Umbilical cord (tissue), 2 donors: Measurements from ENCODE around the gene CES2. TPM values are rescaled to one million over a fixed set of nuclear protein-coding genes. Genes with fewer than 3 reads are reported as not detected.
A peak's percentile ranks its signal among the peaks of the same experiment; 100 is the strongest.
"Not testable (repeated sequence)": the region's sequence is repeated elsewhere in the genome, so short reads cannot be mapped to it uniquely, and the experiment has no call there.

Source experiments
- DNase-seq: peaks from one replicate; pipeline ENCODE4 v3.0.0-alpha.2; 2015; ENCODE audit warnings: low spot score
- total RNA-seq: library from RNA; depleted of rRNA; stranded (reverse); fragments of >200 nt; gene quantifications from one replicate; pipeline ENCODE4 v1.2.3, GENCODE V29; 2014; ENCODE audit warnings: low replicate concordance; ENCODE audit not compliant: insufficient read depth

Gene CES2, protein sequence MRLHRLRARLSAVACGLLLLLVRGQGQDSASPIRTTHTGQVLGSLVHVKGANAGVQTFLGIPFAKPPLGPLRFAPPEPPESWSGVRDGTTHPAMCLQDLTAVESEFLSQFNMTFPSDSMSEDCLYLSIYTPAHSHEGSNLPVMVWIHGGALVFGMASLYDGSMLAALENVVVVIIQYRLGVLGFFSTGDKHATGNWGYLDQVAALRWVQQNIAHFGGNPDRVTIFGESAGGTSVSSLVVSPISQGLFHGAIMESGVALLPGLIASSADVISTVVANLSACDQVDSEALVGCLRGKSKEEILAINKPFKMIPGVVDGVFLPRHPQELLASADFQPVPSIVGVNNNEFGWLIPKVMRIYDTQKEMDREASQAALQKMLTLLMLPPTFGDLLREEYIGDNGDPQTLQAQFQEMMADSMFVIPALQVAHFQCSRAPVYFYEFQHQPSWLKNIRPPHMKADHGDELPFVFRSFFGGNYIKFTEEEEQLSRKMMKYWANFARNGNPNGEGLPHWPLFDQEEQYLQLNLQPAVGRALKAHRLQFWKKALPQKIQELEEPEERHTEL
- 53.7 TPM for total RNA-seq

DNA sequence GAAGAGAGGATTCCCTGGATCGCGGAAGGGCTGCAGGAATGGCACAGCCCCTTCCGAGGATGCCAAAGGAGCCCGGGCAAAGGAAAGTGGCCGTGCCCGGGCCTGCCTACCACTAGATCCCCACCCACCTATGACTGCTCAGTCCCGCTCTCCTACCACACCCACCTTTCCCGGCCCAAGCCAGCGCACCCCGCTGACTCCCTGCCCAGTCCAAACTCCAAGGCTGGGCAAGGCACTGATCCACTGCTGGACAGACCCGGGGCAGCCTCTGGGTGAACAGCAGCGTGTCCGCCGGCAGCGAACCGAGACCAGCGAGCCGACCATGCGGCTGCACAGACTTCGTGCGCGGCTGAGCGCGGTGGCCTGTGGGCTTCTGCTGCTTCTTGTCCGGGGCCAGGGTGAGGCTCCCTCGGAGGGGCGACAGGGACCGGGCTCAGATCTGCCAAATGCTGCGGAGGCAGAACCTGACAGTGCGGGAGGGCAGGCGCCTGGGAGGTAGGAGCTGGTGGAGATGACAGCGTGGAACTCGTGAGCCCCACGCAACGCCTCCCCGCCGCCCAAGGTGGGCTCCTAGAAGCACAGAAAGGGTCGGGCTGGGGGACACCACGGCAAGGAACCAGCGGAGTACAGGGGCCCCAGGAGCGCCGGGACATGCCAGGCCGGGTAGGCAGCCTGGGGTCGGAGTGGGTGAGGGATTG, at the start of gene CES2:
Gene CES2, plus strand, starts transcription at position 203 of the 698 bp plus-strand sequence. Its CDS starts 120 bp downstream, at position 323.
- peak; percentile 33 for DNase-seq

DNA sequence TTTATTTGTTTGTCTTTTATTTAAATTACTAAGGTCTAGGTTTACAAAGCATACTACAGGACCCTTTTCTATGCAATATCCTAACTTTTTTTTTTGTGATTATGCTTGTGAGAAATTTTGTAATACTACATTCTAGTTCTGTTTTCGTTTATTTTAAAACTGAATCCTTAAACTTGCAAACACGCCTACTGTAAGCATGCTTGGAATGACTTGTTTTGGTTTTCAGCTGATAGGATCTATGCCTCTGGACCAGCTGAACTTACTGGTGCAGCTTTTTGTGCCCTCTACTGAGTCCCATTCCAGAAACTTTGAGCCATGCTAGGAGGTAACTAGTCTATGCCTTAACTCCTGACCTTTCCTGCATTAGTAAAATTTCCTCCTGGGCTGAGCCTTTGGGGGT, 49.0 kb upstream of the CES2 start:
- no peak for DNase-seq

DNA sequence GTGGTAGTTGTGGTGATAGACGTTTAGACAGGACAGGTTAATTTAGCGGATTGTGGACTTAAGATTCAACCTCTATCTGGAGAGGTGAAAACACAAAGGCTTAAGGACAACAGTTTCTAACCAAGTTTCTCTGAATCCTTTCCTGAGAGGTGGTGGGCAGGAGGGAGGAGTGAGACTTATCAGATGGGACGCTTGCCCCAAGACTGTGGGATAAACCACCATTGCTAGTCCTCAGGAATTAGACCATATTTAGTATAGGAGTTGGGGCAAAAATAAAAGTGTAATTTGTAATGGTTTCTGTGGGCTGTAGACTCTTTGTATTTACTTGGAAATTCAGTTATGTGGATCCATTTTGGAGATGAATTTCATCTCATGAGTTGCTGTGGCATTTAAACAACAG, 48.4 kb upstream of the CES2 start:
- no peak for DNase-seq

DNA sequence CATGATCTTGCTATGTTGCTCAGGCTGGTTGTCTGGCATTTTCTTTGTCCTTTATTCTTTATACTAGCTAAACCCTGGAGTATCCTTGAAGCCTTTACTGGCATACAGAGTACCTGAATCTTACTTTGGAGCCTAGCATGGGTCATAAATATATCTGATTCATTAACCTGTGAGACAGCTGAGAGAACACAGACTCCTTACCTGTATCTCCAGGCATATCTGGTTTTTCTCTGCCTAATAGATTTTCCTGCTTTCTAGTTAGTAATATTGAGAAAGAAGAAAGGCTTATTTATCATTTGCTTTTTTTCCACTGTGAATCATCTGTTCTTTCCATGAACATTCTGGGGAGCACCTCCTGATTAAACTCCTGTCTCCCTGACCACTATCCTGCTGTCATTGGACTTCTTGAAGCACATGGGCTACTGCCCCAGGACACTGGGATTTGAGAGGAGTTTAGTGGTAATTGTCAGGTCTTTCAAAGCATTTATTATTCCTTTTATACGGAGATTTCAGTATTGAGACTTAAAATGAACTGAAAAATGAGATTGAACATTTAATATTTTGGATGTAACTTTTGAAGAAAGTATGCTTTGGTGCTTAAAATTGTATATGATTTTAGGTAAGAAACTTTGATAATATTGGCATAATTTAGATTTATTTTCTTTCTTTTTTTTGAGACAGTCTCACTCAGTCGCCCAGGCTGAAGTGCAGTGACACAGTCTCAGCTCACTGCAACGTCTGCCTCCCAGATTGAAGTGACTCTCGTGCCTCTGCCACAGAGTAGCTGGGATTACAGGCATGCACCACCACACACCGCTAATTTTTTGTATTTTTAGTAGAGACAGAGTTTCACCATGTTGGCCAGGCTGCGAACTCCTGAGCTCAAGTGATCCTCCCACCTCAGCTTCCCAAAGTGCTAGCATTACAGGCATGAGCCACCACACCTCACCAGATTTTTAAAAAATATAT, 46.4 kb upstream of the CES2 start:
- peak; percentile 60 for DNase-seq

DNA sequence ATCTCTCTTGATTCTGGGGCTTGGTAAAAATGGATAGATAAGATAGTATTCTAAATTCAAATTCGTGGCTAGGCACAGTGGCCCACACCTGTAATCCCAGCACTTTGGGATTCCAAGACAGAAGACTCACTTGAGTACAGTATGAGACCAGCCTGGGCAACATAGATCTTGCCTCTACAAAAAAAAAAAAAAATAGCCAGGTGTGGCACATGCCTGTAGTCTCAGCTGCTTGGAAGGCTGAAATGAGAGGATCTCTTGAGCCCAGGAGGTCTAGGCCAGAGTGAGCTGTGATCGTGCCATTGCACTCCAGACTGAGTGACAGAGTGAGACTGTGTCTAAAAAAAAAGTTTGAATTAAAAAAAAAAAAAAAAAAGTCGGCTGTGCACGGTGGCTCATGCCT, 45.7 kb upstream of the CES2 start:
- no peak for DNase-seq

DNA sequence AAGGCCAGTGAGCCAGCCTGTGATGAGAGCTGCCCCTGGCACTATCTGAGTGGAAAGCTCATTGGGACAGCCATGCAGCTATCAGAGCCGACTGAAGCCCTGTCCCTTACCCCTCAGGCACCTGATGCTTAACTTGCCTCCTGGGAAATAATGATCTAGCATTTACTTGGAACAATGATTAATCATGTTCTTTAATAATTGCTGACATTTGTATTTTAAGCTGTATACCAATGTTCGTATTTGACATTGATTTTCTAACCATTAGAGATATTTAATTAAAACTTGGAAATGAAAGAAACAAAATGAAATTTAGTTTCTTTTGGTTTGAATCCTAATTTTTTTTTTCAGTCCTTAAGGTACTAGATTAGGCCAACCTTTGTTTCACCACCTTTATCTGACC, 44.5 kb upstream of the CES2 start:
- DNase-seq, result no peak

DNA sequence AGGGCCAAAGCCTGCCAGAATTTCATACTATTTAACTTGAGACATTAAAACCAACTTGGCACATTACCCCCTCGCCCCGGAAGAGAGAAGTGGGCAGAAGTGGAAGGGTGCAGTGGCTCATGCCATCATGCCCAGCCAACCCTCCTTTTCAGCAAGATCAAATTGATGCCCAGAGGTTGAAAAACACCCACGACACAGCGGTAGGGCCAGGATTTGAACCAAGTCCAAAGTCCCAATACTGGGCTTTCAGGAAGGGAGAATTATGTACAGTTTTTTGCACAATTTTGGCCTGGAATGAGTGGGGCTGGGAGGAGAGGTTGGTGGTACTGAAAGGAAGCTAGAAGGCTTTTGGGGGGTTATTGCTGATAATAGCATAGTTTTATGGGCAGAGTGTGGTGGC, 44.0 kb upstream of the CES2 start:
- DNase-seq, result no peak

DNA sequence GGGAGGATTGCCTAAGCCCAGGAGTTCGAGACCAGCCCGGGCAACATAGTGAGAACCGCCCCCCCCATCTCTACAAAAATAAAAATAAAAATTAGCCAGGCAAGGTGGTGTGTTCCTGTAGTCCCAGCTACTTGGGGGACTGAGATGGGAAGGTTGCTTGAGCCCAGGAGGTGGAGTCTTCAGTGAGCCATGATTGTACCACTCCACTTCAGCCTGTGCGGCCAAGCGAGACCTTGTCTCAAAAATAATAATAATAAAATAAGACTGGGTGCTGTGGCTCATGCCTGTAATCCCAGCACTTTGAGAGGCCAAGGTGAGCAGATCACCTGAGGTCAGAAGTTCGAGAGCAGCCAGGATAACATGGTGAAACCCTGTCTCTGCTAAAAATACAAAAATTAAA, 43.5 kb upstream of the CES2 start:
- DNase-seq, result no peak

DNA sequence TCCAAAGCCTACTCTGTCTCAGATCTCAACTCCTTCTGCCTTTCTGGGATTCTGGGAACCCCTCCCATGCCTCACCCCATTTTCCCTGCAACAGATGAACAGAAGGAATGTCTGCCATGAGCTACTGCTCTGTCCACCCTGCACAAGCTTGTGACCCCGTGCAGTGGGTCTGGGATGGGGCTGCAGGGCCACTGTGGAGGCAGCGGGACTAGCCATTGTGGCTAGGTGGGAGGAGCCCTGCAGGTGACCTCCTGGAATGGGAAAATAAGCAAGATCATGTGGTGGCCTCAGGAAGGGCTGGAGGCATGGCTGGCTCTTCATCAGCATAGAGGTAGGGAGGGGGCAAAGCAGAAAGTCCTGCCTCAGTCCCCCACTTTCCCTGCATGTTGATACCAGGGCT, 41.3 kb upstream of the CES2 start:
- DNase-seq, result no peak

DNA sequence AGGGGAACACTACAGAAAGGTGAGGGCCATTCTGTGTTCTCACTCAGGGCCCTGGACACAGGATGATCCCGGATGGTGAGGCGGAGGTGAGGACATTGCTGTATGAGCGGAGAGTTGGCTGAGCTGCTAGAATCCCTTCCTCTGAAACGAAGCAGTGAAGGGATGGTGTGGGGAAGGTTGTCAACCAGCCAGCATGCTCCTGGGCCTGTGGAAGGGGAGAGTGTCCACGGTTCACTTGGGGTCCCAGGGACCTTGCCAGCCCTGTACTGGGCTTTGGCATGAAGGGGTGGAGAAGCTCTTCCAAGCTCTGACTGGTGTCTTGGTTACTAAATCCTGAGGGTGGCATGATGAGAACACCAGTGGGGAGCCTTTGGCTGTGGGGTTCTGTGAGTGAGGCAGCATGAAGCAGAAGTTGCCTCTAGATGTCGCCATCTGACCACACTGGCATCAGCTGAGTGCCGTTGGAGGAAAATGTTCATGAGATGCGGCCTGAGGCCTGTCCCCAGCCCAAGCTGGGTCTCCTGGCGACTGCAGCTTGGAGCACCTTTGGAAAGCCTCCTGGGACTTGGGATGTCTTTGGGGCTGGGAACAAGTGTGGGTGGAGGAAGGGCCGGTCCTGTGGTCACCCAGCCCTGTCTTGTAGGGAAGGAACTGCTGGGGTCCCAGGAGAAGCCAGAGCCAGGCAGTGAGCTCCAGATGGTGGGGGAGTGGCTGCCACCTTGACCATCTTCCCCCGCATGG, 40.2 kb upstream of the CES2 start:
- peak; percentile 83 for DNase-seq

DNA sequence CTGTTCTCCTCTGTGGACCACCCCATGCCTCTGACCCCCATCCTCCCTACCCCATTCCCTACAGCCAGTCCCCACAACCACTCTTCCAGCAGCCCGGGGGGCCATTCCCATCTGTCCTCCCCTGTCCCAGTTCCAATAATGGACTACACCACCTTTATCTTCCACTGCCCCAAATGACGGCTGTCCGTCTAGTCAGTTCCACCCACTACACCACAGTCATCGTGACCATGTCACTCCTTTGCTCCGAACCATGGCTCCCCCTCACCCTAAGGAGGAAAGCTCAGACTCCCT, 39.7 kb upstream of the CES2 start:
- no peak for DNase-seq

DNA sequence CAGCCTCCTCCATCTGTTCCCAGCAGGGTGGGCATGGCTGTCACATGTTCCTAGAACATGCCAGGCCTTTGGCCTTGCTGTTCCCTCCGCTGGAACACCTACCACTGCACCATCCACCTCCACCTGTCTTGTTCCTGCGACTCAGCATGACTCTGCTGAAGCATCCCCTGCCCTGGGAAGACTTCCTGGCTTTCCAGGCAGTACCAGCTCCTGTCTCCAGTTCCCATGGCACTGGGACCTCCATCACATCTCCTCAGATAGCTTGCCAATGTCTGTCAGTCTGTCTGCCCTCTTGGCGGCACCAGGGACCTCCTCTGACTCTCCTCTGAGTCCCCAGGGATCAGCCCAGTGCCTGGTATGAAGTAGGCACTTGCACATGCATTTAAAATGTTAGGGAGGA, 39.3 kb upstream of the CES2 start:
- no peak for DNase-seq

DNA sequence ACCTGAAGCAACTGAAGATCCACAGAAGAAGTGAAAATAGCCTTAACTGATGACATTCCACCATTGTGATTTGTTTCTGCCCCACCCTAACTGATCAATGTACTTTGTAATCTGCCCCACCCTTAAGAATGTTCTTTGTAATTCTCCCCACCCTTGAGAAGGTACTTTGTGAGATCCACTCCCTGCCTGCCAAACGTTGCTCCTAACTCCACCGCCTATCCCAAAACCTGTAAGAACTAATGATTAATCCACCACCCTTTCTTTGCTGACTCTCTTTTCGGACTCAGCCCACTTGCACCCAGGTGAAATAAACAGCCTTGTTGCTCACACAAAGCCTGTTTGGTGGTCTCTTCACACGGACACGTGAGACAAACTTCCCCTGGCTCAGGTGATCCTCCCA, 38.6 kb upstream of the CES2 start:
- DNase-seq, result not testable (repeated sequence)

DNA sequence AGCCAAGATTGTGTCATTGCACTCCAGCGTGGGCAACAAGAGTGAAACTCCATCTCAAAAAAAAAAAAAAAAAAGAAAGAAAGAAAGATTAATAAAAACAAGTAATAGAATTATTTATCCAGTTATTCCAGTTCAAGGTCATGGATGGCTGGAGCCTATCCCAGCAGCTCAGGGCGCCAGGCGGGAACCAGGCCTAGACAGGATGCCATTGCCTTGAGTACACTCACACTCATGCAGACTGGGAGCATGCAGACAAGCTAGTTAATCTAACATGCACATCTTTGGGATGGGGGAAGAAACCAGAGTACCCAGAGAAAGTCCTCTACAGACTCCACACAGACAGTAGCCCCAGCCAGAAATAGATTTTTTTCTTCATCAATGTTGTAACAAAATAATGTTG, 37.1 kb upstream of the CES2 start:
- peak; percentile 52 for DNase-seq

DNA sequence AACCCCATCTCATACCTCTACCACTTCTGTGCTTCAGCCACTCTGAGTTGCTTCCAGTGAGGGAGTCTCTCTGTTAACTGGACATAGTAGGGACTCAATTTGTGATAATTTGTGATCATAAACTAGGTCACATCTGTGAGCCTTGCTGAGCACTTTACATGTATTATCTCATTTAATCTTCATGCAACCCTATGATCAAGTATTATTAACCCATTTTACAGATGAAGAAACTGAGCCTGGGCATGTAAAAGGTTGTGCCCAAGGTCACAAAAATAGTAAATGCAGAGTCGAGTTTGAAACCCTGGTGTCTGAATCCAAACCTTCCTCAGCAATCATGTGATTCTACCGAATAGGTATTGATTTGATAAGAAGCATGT, 36.4 kb upstream of the CES2 start:
- DNase-seq, result no peak

DNA sequence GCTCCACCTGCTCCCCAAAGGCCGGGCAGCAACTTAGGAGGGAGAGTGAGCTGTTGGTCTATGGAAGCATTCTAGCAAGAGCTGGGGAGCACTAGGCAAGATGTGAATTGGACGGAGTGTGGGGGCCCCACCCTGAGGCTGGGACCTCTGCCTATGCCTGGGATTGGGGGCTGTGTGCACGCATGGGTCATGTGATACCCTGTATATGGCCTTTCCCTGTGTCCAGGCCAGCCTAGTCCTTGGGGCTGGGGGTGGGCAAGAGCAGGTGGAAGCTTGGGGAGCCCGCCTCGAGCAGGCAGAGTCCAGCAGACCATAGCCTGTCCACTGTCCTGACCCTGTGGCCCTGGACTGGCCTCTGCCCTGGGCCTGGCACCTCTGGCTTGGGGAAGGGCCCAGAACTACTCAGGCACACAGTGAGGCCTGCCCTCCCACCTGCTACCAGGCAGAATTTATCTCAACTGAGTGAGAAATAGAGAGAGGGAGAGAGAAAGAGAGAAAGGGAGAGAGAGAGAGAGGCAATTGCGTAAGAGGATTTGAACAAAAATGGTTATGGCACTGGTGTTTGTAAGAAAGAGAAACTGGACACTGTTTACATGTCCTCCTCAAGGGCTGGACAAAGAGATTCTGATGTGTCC, 35.9 kb upstream of the CES2 start:
- peak; percentile 55 for DNase-seq

DNA sequence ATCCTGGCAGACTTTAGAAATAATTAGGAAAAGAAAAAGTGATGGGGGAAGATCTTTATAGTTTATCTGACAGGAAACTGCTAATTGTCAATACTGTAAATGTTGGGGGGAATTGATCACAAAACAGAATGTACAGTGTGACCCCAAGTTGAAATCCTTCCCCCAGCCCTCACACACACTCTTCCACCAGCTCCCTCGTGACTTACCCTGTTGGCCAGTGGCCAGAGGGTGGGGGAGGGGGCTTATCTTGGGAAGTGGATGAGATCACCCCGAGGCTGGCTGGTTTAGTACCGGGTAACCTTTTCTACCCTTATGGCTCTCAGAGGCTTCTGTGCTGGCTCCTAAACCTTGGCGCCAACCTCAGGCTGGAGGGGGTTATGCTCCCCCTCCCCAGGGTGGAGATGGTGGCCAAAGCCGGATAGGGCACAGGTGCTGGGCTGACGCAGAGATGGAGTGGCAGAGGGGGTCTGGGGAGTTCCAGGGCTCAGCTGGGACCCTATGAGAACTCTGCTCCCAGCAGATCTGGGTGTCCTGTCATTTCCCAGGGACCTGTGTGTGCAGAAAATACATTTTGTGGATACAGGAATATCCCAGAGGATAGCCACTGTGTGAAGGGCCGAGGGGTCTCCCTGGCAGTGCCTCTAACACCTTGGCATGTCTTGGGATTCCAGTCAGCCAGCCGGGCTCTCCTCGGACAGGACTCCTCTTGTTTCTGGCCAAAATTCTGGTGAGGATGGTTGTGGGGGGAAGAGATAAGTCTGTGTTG, 35.2 kb upstream of the CES2 start:
- DNase-seq, result peak; percentile 85

DNA sequence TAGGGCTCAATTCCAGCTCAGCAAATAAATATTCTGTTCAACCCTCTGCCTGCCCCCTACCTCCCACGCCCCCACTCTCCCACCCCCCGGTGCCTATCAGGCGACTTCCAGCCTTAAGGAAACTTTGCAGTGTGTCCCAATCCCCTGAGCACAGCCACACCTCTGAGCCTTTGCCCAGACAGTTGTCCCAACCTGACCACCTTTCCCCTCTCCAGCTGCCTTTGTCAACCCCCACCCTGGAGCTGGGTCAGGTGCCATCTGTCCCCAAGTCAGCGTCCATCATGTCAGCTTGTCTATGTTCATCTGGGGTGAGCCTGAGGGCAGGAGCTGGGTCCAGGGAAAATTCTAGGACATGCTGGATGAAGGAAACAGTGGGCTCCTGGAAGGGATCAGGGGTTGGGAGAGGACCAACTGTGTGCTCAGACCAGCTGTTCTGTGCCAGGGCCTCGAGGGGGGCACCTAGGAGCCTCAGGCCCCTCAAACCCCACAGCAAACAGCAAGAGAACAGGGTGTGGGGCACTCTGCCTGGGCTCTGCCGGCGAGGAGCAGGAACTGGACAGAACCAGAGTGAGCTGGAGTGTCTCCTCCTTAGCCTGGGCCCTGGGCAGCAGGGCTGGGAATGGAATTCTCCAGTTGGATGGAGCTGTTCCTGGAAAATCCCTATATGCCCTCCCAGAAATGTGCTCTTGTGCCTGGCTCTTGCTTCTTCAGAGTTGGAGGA, 34.4 kb upstream of the CES2 start:
- peak; percentile 81 for DNase-seq

DNA sequence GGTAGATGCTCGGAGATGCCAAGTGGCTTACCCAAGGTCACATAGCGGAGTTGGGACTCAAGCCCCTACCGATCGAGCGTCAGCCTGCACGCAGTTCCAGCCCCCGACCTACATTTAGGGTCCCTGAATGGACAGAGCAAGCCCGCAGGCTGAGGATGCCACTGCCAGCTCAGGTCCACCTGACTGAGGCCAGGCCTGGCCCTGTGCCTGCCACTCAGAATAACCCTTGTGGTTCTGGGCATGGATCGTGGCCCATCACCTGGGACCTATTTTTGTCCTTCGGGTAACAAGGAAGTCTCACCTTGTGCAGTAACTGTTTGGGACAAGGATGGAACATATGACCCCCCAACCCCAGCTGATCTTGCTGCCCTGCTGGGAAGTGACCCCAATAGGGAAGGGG, 33.7 kb upstream of the CES2 start:
- DNase-seq, result no peak
